Stimulated activated CD4-positive, alpha-beta T cell treated with anti-CD3 and anti-CD28 coated beads, Interleukin-12 subunit alpha, Interleukin-12 subunit beta, amount 100 ng/mL, for 48 hours (primary cell): ENCODE data around the gene PKIG.

Experiments used
- DNase-seq, 3 donors: peaks; one replicate each; pipeline ENCODE4 v3.0.0-alpha.2; 2020; ENCODE audit warnings: low read depth in 2 of 3, low spot score in 1 of 3

Gene PKIG

DNA sequence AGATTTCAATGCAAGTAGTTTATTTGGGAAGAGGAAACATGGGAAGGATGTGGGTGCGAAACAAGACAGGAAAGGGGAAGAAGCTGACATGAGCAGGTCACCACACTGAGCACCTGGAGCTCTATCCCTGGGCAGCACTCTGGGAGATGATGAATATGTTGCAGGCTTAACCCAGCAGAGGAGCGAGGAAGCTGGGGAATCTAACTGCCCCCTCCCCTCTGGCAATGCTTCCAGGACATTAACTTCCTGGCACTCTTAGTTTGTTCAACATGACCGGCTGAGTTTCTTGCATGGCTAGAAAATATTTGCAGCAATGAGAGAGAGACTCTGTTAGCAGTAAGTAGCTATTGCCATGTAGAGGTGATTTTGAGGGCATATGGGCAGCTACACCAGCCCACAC, 74.1 kb downstream of the PKIG start:
- DNase-seq = no peak

DNA sequence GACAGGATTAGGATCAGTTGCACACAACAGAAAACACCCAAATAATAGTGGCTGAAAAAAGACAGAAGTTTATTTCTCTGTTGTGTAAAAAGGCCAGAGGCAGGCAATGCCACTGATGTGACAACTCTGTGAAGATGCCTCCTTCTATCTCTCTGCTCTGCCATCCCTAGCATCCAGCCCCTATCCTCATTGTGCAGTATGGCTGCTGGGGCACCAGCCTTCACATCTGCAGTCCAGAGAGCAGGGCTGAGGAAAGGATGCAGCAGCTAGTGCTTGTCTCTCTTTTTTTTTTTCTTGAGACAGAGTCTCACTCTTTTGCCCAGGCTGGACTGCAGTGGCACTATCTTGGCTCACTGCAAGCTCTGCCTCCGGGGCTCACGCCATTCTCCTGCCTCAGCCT, 75.5 kb downstream of the PKIG start:
- DNase-seq = no peak

DNA sequence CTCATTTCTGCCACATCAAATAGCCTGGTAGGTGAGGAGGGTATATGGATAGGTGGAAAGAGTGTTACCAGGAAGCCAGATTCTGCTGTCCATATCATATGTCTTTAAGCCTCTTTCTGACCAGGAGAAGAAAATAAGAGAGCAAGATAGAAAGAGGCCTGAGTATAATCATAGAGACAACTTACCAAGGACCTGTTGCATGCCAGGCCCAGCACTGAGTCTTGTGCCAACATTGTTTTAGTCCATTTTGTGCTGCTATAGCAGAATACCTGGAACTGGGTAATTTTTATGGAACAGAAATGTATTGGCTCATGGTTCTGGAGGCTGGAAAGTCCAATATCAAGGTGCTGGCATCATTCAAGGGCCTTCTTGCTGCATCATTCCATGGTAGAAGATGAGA, 76.4 kb downstream of the PKIG start:
- DNase-seq = no peak

DNA sequence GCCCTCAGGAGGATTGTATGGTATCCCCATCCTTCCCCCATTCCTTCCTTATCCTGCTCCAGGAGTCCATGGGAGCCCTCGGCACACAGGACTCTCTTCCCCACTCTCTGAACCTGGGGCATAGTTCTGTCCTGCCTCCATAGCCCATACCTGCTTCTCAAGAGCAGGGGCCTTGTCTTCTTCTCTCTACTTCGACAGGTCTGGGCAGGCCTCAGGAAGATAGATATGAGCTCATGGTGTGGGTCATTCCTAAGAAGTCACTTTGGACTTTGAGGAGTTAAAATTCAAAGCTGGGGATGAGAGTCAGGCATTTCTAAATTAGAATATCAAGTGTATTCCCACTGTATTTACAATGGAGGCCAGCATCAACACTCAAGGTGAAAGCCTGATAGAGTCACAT, 77.6 kb downstream of the PKIG start:
- DNase-seq = no peak

DNA sequence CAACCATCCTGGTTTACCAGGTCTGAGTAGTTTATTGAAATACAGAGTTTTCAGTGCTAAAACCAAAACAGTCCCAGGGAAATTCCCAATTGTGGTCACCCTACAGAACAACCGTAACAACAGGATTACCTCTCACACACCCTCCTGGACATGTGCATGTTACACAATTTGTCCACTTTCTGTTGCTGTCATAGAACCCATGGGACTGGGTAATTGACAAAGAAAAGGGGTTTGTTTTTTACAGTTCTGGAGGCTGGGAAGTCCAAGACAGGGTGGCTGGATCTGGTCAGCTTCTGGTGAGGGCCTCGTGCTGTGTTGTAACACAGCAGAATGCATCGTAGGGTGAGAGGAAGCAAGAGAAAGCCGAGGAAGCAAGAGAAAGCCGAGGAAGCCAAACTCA, 78.2 kb downstream of the PKIG start:
- no peak for DNase-seq

DNA sequence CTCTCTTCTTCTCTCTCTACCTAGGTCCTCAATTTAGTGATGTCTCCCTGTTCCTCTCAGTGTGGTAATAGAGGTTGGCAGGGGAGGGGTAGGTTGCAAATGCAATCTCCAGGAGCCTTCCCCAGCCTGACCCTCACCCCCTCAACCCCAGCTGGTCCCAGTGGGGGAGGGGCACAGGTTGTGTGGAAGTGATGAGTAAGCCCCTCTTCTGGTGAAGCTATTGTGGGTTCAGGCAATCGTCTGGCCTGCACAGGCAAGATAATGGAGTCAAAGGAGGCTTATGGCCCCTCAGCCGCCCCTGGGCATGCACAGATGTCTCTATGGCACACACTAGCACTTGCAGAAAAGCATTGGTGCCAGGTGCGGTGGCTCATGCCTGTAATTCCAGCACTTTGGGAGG, 79.9 kb downstream of the PKIG start:
- no peak for DNase-seq

DNA sequence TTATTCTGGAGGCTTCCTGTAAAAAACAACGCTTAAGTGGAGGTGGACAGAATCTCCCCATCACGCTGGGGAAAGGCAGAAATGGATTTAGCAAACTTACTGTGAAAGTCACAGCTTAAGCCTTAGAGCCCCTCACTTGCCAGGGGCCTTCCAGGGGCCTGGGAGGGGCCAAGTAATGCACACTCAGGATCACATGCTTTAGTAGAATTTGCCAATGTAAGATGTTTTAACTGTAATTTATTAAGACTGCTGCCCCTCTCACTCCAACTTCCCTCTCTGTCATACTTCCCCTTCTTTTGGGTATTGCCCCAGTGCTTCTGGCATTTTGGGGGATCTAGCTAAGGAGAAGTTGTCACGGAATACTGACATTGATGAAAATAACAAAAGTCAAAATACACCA, 81.8 kb downstream of the PKIG start:
- no peak for DNase-seq

DNA sequence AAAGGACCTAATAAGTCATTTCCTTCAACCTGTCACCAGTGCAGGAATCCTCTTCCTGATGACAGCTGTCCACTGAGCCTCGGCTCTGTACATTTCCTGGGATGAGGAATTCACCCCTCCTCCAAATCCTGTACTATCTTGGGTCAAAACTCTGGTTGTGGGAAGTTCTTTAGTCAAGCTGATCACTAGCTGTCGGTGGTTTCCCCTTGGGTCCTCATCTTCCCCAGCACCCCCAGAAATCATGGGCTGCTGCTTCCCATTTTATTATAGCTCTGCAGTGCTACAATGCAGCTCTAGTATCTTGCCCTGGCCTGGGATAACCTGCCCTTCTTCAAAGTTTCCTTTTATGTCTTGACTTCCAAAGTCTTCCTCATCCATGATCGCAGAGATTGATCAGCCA, 83.7 kb downstream of the PKIG start:
- no peak for DNase-seq
